Adrenal gland (tissue), 12 donors: ENCODE data around the gene UBXN6. TPM values are rescaled to one million over a fixed set of nuclear protein-coding genes. Genes with fewer than 3 reads are reported as not detected.

Source experiments
- DNase-seq, 7 donors: peaks; one replicate each; pipeline ENCODE4 v3.0.0-alpha.2; 2019 to 2020
- H3K27ac ChIP-seq, 5 donors: fragments of 200-600 bp; sonication (generic) in 4 of 5; 1 replicate in 3 of 5; 2 replicates in 2 of 5; pipeline versions ENCODE4 v1.5.1 to v1.8.0; 2016 to 2020; ENCODE audit warnings: mild to moderate bottlenecking in 1 of 5
- H3K27me3 ChIP-seq: fragments of 200-600 bp; 2 replicates; pipeline ENCODE4 v1.8.0; 2021
- H3K36me3 ChIP-seq, 2 donors: fragments of 200-600 bp; replicated peaks in 1 of 2; 1 replicate in 1 of 2; 2 replicates in 1 of 2; pipeline versions ENCODE4 v1.5.1 to v1.8.0; 2018 to 2022
- H3K4me1 ChIP-seq, 2 donors: fragments of 200-600 bp; replicated peaks in 1 of 2; 1 replicate in 1 of 2; 2 replicates in 1 of 2; pipeline versions ENCODE4 v1.5.1 to v1.8.0; 2018 to 2021
- H3K4me3 ChIP-seq, 4 donors: fragments of 200-600 bp; sonication (generic) in 3 of 4; one replicate each; pipeline ENCODE4 v1.5.1; 2016 to 2018
- H3K9me3 ChIP-seq, 3 donors: fragments of 200-600 bp; sonication (generic) in 1 of 3; replicated peaks in 1 of 3; 1 replicate in 2 of 3; 2 replicates in 1 of 3; pipeline versions ENCODE4 v1.5.1 to v1.8.0; 2016 to 2021
- CTCF ChIP-seq, 6 experiments: fragments of 450-650 bp in 4 of 6; fragments of 200-600 bp in 2 of 6; sonication (generic) in 1 of 6; IDR thresholded peaks; 1 replicate in 5 of 6; 2 replicates in 1 of 6; pipeline versions ENCODE4 v1.5.1 to v1.8.0; 2016 to 2021; ENCODE audit warnings: antibody characterized with exemption in 6 of 6, mild to moderate bottlenecking in 2 of 6, moderate library complexity in 1 of 6
- POLR2A ChIP-seq, 2 donors: fragments of 450-650 bp; IDR thresholded peaks; one replicate each; pipeline ENCODE4 v1.6.1; 2017; ENCODE audit warnings: antibody characterized with exemption in 2 of 2, mild to moderate bottlenecking in 2 of 2, moderate library complexity in 1 of 2
- WGBS, 4 donors: extraction: QIAGEN DNeasy Blood & Tissue Kit in 2 of 4; methylation state at CpG; one replicate each; pipeline versions ENCODE4 v1.1.5 to v1.1.7; 2013 to 2017; 5-methylcytosine and 5-hydroxymethylcytosine counted together
- intact Hi-C, 2 donors: fragments of 100-400 bp; cut with DNase I; formaldehyde crosslinking; loops; one replicate each; pipeline versions ENCODE4 v1.14.1 to v1.15.0; 2022 to 2023
- polyA plus RNA-seq, 3 donors: library from polyadenylated mRNA; stranded (reverse); fragments of 200-250 nt in 2 of 3; fragments of 350-450 nt in 1 of 3; fragmentation: Illumina TruSeq in 1 of 3; extraction: RNeasy Lipid Tissue Mini Kit (QIAGEN cat#74804) in 1 of 3; gene quantifications; one replicate each; pipeline ENCODE4 v1.2.3, GENCODE V29; 2013 to 2014
- total RNA-seq, 9 donors: library from RNA; depleted of rRNA in 4 of 9; stranded (reverse); fragments of >200 nt in 4 of 9; fragments of 120-200 nt in 1 of 9; fragmentation: NEBNext Ultra II Directional in 1 of 9; extraction: Animal tissue kit (Norgen Biotek cat#: 25700) in 1 of 9; gene quantifications; one replicate each; pipeline versions ENCODE4 v1.1.0 to v1.2.4, GENCODE V29; 2013 to 2023
- donor health status: healthy with polysubstance abuse.
- donor health status: Bipolar disorder and iron deficiency.
- donor health status: DM: yes; HTN: yes; CAD: no.
- donor health status: DM: no; HTN: no; CAD: no.
- donor health status: DM: no; HTN: no; CAD: no.
- donor health status: DM: yes; HTN: yes; CAD: no.

The UBXN6 gene
- total and polyA plus RNA-seq, 12 donors, result 53.9 to 317 (median 254) TPM

DNA sequence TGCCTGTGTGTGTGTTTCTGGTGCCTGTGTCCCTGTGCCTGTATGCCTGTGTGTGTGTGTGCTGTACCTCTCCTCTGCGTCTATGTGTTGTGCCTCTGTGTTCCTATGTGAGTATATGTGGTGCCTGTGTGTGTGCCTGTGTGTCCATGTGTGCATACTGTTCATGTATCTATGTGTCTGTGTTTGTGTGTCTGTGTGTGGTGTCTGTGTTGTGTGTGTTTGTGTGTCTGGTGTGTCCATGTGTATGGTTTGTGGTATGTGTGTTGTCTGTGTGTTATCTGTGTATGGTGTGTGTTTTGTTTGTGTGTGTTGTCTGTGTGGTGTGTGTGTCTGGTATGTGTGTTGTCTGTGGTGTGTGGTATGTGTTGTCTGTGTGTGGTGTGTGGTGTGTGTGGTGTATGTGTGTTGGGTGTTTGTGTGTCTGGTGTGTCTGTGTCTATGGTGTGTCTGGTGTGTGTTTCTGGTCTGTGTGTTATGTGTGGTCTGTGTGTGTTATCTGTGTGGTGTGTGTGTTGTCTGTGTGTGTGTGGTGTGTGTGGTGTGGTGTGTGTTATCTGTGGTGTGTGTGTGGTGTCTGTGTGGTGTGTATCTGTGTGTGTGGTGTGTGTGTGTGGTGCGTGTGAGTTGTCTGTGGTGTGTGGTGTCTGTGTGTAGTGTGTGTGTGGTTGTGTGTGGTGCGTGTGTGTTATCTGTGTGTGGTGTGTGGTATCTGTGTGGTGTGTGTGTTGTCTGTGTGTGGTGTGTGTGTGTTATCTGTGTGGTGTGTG is 34.9 kb upstream of the UBXN6 start:
- no peak for TF ChIP-seq CTCF (IDR thresholded peaks at IDR 0.05)
- no peak for TF ChIP-seq POLR2A (IDR thresholded peaks at IDR 0.05)
- DNase-seq, result no peak
- Histone ChIP-seq H3K4me3 (no peak overlapping the region), H3K36me3 (peaks cover 0 to 73% of the 10 kb centered on the region in 2 donors), H3K4me1 (no peaks in the 10 kb centered on the region), H3K27ac (no peak overlapping the region), H3K27me3 (no peaks in the 10 kb centered on the region), H3K9me3 (no peaks in the 10 kb centered on the region)
- 96 to 100% (median 98%) methylated on average over 3 of the region's 3 CpGs for WGBS, 4 donors
- intact Hi-C loops, result no loop called here

DNA sequence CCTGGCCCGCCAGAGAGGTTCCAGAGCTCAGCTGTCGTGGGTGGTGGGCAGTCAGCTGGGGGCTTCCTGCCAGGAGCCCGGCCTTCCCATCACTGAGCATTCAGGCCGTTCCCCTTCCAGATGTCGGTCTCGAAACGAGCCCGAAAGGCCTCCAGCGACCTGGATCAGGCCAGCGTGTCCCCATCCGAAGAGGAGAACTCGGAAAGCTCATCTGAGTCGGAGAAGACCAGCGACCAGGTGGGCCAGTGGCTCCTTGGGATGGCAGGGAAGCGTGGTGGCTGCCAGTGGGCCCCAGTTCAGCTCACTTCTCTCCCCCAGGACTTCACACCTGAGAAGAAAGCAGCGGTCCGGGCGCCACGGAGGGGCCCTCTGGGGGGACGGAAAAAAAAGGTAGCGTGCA is 33.9 kb upstream of the UBXN6 start:
- no peak overlapping the region for H3K27ac ChIP-seq
- H3K36me3 ChIP-seq, result peaks cover 0 to 62% of the 10 kb centered on the region in 2 donors
- no peak for TF ChIP-seq POLR2A (IDR thresholded peaks at IDR 0.05)
- no peak for TF ChIP-seq CTCF (IDR thresholded peaks at IDR 0.05)
- WGBS, 4 donors, result 90 to 97% (median 96%) methylated on average over 13 to 21 of the region's 21 CpGs
- H3K27me3 ChIP-seq, result no peaks in the 10 kb centered on the region
- intact Hi-C loops, result no loop called here
- no peak overlapping the region for H3K4me3 ChIP-seq
- no peaks in the 10 kb centered on the region for H3K4me1 ChIP-seq
- no peaks in the 10 kb centered on the region for H3K9me3 ChIP-seq
- DNase-seq, result no peak

DNA sequence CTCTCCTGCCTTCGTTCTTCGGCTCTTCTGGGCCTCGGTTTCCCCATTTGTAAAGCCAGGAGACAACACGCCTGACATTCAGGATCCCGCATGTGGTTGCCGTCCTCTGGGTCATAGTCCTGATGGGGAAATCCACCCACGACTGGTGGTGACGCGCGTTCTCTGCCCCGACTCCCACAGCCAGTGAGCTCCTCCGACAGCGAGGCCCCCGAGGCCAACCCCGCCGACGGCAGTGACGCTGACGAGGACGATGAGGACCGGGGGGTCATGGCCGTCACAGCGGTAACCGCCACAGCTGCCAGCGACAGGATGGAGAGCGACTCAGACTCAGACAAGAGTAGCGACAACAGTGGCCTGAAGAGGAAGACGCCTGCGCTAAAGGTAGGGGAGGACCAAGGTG is 30.9 kb upstream of the UBXN6 start:
- intact Hi-C loops, result no loop called here

DNA sequence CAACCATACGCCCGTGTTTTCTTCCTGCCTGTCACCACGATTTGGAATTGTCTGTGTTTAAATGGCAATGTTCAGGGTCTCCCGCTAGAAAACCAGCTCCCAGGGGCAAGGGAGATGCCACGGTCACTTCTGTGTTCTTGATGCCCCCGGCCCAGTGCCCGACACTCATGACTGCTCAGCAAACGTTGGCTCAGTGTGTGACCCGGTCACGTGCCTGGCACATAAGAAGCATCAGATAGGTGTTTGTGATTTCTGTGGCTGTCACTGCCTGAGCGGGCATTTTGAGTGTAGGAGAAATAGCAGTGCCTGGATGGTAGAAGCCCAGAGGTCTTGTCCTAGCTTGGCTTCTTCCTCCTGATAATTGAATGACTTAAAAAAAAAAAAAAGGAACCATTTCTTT is 30.0 kb upstream of the UBXN6 start:
- Histone ChIP-seq H3K4me1 (no peaks in the 10 kb centered on the region), H3K27ac (no peak overlapping the region), H3K4me3 (no peak overlapping the region), H3K9me3 (no peaks in the 10 kb centered on the region), H3K36me3 (peaks cover 0 to 32% of the 10 kb centered on the region in 2 donors), H3K27me3 (no peaks in the 10 kb centered on the region)
- WGBS, 4 donors, result 86 to 91% (median 88%) methylated on average over 9 to 11 of the region's 11 CpGs
- TF ChIP-seq CTCF (IDR thresholded peaks at IDR 0.05), result no peak
- no peak for TF ChIP-seq POLR2A (IDR thresholded peaks at IDR 0.05)
- DNase-seq, result no peak
- intact Hi-C loops, result no loop called here

More for the DNA sequence above, 30.9 kb upstream of the UBXN6 start:
- WGBS, 4 donors, result 89 to 92% (median 91%) methylated on average over 24 to 29 of the region's 29 CpGs
- H3K9me3 ChIP-seq, result no peaks in the 10 kb centered on the region
- H3K27ac ChIP-seq, result no peak overlapping the region
- H3K27me3 ChIP-seq, result no peaks in the 10 kb centered on the region
- no peak for DNase-seq
- no peaks in the 10 kb centered on the region for H3K4me1 ChIP-seq
- TF ChIP-seq CTCF (IDR thresholded peaks at IDR 0.05), result no peak
- no peak for TF ChIP-seq POLR2A (IDR thresholded peaks at IDR 0.05)
- H3K36me3 ChIP-seq, result peaks cover 0 to 34% of the 10 kb centered on the region in 2 donors
- no peak overlapping the region for H3K4me3 ChIP-seq
